Loucy (cell line): ENCODE measurements around the gene TMBIM4.

Source experiments
- H2AFZ ChIP-seq: fragments of 200-600 bp; sonication (generic); 2 replicates; pipeline ENCODE4 v1.6.0; 2016; ENCODE audit warnings: antibody characterized with exemption, mild to moderate bottlenecking, low read length, moderate library complexity
- H3F3A ChIP-seq: fragments of 200-600 bp; 2 replicates; pipeline ENCODE4 v1.6.0; 2016; ENCODE audit warnings: antibody characterized with exemption, low read depth, mild to moderate bottlenecking
- H3K27me3 ChIP-seq: fragments of 200-600 bp; sonication (generic); 2 replicates; pipeline ENCODE4 v1.6.1; 2014; ENCODE audit warnings: low read length, mild to moderate bottlenecking; ENCODE audit not compliant: insufficient read depth, poor library complexity, severe bottlenecking
- H3K36me3 ChIP-seq: fragments of 200-600 bp; sonication (generic); 2 replicates; pipeline ENCODE4 v1.6.1; 2016; ENCODE audit warnings: low read length; ENCODE audit not compliant: insufficient read depth
- H3K4me1 ChIP-seq: fragments of 200-600 bp; sonication (generic); 2 replicates; pipeline ENCODE4 v1.5.1; 2014; ENCODE audit warnings: low read length, mild to moderate bottlenecking; ENCODE audit not compliant: insufficient read depth, poor library complexity, severe bottlenecking
- H3K4me2 ChIP-seq: fragments of 200-600 bp; sonication (generic); 2 replicates; pipeline ENCODE4 v1.6.0; 2014; ENCODE audit warnings: antibody characterized with exemption, low read length, low read depth, mild to moderate bottlenecking; ENCODE audit not compliant: poor library complexity, severe bottlenecking
- H3K4me3 ChIP-seq: fragments of 200-600 bp; sonication (generic); 2 replicates; pipeline ENCODE4 v1.5.1; 2014; ENCODE audit warnings: low read length, mild to moderate bottlenecking, mixed read lengths; ENCODE audit not compliant: poor library complexity, severe bottlenecking
- H3K79me2 ChIP-seq: fragments of 200-600 bp; sonication (generic); 2 replicates; pipeline ENCODE4 v1.6.1; 2014; ENCODE audit warnings: low read length; ENCODE audit not compliant: insufficient read depth
- H3K9ac ChIP-seq: fragments of 200-600 bp; sonication (generic); 2 replicates; pipeline ENCODE4 v1.6.0; 2014; ENCODE audit warnings: mild to moderate bottlenecking, low read depth, low read length, moderate library complexity; ENCODE audit not compliant: poor library complexity, severe bottlenecking
- H3K9me2 ChIP-seq: fragments of 200-600 bp; sonication (generic); replicated peaks from 2 replicates; pipeline ENCODE4 v1.6.1; 2016; ENCODE audit warnings: low read depth, low read length, mixed read lengths
- H3K9me3 ChIP-seq: fragments of 200-600 bp; sonication (generic); 2 replicates; pipeline ENCODE4 v1.6.1; 2014; ENCODE audit warnings: mild to moderate bottlenecking, antibody characterized with exemption, low read length, low read depth; ENCODE audit not compliant: insufficient read depth
- H4K20me1 ChIP-seq: fragments of 200-600 bp; sonication (generic); 2 replicates; pipeline ENCODE4 v1.6.0; 2014; ENCODE audit warnings: antibody characterized with exemption, low read length, mild to moderate bottlenecking; ENCODE audit not compliant: insufficient read depth, poor library complexity, severe bottlenecking
- CTCF ChIP-seq: fragments of 200-600 bp; sonication (generic); conservative IDR thresholded peaks from 2 replicates; pipeline ENCODE4 v1.5.1; 2014; ENCODE audit warnings: mild to moderate bottlenecking, antibody characterized with exemption, low read length
- EZH2phosphoT487 ChIP-seq: fragments of 200-600 bp; IDR thresholded peaks from 2 replicates; pipeline ENCODE4 v1.6.1; 2018; ENCODE audit warnings: antibody characterized with exemption, mild to moderate bottlenecking, moderate library complexity, borderline replicate concordance

Gene TMBIM4

GRCh38 chr12:66149702-66150398, 19.9 kb downstream of the TMBIM4 start:
- H3K79me2 ChIP-seq: no peaks in the 10 kb centered on the region
- no peaks in the 10 kb centered on the region for H3K9me3 ChIP-seq
- no peak overlapping the region for H2AFZ ChIP-seq
- H3K4me3 ChIP-seq: no peak overlapping the region
- H3K27me3 ChIP-seq: no peaks in the 10 kb centered on the region
- peaks cover 14% of the 10 kb centered on the region for H3K4me1 ChIP-seq
- H4K20me1 ChIP-seq: no peaks in the 10 kb centered on the region
- H3K9ac ChIP-seq: no peak overlapping the region
- peaks cover 5% of the 10 kb centered on the region; the same call in 1 of the 2 replicates for H3K36me3 ChIP-seq
- TF ChIP-seq CTCF (peak; percentile 38), EZH2phosphoT487 (no peak)
- H3K9me2 ChIP-seq: no peaks in the 10 kb centered on the region
- H3K4me2 ChIP-seq: no peak overlapping the region
- no peaks in the 10 kb centered on the region for H3F3A ChIP-seq

GRCh38 chr12:66144791-66145754, 24.7 kb downstream of the TMBIM4 start:
- TF ChIP-seq CTCF (peak; percentile 80), EZH2phosphoT487 (no peak)
- H3F3A ChIP-seq: no peaks in the 10 kb centered on the region

GRCh38 chr12:66143868-66144267, 25.9 kb downstream of the TMBIM4 start:
- H3K79me2 ChIP-seq: peaks cover 6% of the 10 kb centered on the region; the same call in 1 of the 2 replicates
- H3K36me3 ChIP-seq: peaks cover 47% of the 10 kb centered on the region
- H4K20me1 ChIP-seq: no peaks in the 10 kb centered on the region
- peak overlapping the region; percentile 66 for H3K4me2 ChIP-seq
- no peak for TF ChIP-seq EZH2phosphoT487
- TF ChIP-seq CTCF: no peak
- H3K27me3 ChIP-seq: peaks cover 6% of the 10 kb centered on the region
- no peaks in the 10 kb centered on the region for H3K9me2 ChIP-seq
- peaks cover 16% of the 10 kb centered on the region for H3K9me3 ChIP-seq
- no peaks in the 10 kb centered on the region for H3F3A ChIP-seq
- peak overlapping the region; percentile 62 for H3K9ac ChIP-seq
- no peak overlapping the region for H3K4me3 ChIP-seq
- peaks cover 26% of the 10 kb centered on the region for H3K4me1 ChIP-seq
- no peak overlapping the region for H2AFZ ChIP-seq

More at GRCh38 chr12:66144791-66145754, 24.7 kb downstream of the TMBIM4 start:
- H3K27me3 ChIP-seq: peaks cover 6% of the 10 kb centered on the region
- H3K4me2 ChIP-seq: peak overlapping the region; percentile 66
- H3K79me2 ChIP-seq: 0 out of 2 replicates have a peak, but pooled peaks cover under 1% of the 10 kb centered on the region
- peak overlapping the region; percentile 62 for H3K9ac ChIP-seq
- H3K4me3 ChIP-seq: peak overlapping the region; percentile 49
- H3K36me3 ChIP-seq: peaks cover 36% of the 10 kb centered on the region
- H3K9me3 ChIP-seq: peaks cover 16% of the 10 kb centered on the region
- no peaks in the 10 kb centered on the region for H4K20me1 ChIP-seq
- no peaks in the 10 kb centered on the region for H3K9me2 ChIP-seq
- H3K4me1 ChIP-seq: peaks cover 26% of the 10 kb centered on the region
- H2AFZ ChIP-seq: peak overlapping the region; percentile 52; the same call in 1 of the 2 replicates
